Measurements from ENCODE around the gene ITPK1.

The ITPK1 gene

DNA sequence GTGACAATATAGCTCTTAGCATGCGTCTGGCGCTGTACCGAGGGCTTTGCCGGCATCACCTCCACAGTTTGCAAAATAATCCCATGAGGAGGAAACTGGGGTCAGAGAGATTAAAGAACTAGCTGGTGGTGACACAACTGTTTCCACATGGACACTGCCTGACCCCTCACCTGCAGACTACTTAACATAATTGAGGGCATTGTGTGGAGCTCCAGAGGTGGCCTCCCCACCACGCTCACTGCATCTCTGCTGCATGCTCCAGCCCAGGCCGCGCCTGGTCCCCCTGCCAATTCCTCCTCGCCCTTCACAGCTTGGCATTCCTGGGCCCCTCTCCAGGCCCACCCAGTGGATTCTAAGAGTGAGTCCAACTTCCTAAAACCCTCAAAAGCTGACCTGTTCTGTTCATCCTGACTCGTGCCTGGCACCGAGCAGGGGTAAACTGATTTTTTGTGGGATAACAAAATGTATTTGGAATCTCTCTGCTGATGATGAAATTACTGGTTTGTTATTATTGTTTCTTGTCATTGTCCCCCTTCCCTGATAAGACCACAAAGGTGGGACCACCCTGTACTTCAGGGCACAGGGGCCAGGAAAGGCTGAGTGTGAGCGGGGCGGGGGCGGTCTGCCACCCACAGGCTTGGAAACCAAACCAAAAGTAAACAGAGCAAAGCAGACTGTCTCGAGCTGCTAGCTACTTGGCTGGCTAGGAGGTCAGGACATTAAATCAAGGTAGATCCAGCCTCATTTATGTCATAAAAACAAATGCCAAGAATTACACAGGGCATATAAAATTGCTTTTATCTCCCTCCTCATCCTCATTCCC lies 152.2 kb downstream of the ITPK1 start:
- no peak for DNase-seq

DNA sequence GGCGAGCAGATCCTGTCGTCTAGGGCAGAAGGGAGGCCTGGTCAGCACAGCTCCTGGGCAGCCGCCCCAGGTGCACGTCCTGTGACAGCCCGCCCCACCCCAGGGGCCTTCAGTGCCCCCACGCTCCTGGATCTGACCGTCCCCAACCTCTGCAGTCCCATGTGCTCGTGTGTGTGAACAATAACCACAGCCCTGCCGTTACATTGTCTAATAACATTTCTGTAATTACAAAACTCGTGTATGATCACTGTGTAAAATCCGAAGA lies 153.0 kb downstream of the ITPK1 start:
- DNase-seq = no peak

GRCh38 chr14:92962031-92962830 lies 153.5 kb downstream of the ITPK1 start:
- DNase-seq = no peak

- no peak for DNase-seq
These were observed 154.2 kb downstream of the ITPK1 start for GRCh38 chr14:92961567-92961855.

DNA sequence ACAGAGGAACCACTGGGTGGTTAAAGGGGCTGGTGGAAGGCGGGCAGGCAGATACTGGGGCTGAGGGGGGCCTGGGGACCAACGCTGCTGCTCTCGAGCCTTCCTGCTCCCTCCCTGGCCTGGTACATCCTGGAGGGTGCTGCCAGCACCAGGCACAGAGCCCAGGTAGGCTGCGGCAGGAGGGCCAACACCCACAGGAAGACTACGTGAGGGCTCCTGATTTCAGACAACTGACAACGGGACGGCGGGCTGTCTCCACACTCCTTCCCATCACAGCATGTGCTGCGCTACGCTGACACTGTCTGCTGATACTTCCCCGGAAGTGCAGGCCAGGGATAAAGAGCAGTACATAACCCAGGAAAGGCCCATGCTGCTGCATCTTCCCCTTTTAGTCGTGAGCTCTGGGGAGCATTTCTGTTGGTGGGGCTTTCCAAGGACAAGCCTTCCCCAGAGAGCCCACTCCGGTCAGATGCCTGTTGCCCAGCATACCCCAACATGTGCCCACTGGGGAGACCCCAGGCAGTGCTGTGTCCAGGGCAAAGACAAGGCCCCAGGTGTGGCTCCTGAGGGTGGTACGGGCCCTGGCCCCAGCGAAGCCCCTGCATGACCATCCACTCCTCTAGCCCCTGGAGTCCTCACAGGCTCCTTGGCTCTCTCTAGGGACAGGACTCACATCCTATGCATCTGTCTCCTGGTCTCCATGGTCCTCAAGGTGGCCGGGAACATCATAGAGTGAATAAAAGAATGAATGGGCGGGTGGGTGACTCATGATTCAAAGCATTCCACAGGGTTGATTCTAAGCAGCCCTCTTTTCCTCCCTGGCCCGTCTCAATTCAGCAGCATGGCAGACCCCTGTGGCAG lies 154.8 kb downstream of the ITPK1 start:
- DNase-seq = no peak

DNA sequence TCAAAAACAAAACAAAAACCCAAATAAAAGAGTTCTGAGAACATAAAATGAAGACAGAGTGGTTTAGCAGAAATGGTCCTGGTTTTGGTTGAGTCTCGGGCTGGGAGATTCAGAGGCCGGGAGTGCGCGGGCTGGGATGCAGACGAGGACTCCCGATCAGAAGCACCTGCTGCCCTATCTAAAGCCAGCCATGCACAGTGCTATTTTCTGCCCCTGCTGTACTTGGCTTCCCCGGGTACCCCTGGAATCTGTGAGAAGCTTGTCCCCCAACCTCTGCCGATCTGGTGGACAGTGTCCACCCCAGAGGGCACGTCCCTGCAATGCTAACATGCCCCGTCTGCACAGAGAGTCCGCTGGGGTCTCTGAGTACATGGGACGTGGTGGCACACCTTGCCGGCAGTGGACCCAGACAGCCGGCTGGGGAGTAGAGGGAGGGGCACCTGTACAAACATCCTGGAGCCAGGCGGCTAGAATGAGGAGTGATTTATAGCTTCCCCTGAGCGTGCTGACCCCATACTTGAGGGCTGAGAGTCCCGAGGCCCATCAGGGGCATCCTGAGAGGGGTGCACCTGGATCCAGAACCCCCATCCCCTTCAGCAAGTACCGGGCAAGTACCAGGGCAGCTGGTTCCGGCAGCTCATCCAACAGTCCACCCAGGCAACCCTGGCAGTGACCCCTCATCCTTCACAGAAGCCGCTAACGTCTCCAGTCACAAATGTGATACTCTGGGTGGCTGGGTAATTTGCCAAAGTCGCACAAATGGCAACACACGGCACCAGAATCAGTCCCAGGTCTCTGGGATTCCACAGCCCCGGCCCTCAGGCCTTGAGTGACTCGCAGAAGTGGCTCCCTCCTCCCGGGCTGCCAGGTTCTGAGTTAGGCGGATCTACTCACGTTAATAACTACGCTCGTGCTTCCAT lies 155.7 kb downstream of the ITPK1 start:
- no peak for DNase-seq

DNA sequence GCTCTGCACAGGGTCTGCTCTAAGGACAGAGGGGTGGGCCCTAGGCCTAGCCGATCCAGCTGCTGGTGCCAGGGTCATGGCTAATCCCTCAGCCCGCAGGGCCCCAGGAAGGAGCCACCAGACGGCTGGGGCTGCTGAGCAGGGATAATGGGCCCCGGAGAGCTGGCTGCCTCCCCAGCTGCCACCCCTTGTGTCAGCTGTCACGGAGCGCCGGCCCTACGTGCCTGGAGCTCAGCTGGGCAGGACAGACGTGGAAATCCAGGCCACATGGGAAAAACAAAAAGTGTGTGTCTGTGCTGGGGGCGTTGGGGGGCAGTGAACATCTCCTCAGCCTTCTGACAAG lies 156.6 kb downstream of the ITPK1 start:
- peak; percentile 76 for DNase-seq

DNA sequence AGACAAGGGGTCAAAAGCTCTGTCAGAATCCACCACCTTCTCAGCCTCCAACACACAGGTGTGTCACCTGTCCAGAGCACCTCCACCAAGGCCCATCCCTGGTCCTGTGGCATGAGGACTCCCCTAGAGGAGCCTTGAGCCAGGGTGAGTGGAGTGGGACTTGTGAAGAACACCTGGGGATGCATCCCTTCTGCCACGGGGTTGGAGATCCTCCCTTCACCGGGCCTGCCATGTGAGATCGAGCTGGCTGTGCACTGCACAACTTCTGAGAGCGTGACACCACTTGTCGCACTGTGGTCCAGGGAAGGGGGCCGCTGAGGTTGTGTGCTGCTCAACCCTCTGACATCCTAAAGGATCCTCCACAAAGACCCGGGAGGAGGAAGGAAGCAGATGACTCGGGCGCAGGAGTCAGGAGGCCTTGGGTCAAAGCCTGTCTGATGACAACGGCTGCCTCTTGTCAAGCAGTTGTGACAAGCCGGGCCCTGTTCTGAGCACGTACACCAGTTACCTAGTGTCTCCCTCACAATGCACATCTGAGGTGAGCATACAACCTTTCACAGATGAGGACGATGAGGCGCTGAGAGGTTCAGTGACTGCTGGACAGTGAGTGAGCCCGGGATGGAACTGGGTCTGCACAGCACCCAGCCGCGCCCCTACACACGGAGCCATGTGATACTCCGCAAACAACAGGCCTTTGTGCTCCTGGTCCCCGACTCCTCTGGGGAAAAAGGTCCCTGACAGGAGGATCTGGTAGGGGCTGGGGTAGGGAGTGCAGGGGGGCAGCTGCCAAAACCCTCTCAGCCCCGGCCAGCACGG lies 157.1 kb downstream of the ITPK1 start:
- DNase-seq = no peak

- no peak for DNase-seq
These were observed 158.8 kb downstream of the ITPK1 start for GRCh38 chr14:92956961-92957360.

- DNase-seq = no peak
These were observed 160.3 kb downstream of the ITPK1 start for GRCh38 chr14:92955381-92955780.

DNA sequence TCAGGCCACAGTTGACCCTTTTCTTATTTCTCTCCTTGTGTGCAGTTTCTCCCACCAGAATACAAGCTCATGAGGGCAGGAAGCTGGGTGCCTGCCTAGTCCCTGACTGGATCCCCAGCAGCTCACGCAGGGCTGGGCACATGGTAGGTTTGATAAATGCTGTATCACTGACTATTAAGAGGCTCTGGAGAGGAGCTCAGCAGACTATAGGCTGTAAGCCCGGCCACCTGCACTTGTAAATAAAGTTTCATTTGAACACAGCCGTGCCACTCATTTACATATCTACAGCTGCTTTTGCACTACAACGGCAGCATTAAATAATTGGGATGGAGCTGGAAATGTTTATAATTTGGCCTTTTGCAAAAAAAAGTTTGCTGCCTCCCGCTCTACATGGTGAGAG lies 160.8 kb downstream of the ITPK1 start:
- DNase-seq = no peak

- DNase-seq = no peak
These were observed 162.2 kb downstream of the ITPK1 start for GRCh38 chr14:92953526-92953925.

DNA sequence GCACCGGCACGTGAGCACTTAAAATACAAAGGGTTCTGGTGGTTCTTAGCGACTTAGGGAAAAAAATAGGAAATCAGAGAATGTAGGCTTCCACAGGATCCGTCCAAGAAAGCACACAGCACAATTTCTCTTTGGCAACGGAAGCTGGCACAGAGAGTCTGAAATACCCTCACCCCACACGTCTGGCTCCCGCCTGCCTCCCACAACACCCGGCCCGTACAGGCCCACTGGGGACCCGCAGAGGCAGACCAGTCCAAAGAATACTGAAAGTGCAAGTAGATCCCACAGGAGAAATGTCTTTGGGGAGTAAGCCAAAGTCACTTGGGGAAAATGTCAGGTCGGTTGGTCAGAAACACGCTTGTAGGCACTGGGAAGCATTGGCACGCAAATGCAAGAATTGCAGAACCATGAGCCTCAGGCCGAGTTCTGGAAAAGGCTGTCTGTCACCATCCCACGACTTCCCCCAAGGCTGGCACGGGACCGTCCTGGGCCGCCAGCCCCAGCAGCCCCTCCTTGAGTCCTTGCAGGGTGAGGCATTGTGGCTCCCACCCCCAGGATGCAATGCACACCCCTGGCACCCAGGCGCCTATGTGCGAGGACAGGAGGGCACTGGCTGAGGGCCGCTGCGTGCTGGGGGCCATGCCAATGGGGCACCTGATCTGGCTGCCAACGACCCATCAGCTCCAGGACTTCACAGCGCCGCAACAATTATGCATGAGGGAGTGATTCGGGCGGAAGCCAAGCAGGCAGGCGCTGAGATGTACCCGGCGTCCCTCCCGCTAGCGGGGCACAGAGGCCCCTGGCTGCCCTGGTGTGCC lies 163.0 kb downstream of the ITPK1 start:
- DNase-seq = no peak

DNA sequence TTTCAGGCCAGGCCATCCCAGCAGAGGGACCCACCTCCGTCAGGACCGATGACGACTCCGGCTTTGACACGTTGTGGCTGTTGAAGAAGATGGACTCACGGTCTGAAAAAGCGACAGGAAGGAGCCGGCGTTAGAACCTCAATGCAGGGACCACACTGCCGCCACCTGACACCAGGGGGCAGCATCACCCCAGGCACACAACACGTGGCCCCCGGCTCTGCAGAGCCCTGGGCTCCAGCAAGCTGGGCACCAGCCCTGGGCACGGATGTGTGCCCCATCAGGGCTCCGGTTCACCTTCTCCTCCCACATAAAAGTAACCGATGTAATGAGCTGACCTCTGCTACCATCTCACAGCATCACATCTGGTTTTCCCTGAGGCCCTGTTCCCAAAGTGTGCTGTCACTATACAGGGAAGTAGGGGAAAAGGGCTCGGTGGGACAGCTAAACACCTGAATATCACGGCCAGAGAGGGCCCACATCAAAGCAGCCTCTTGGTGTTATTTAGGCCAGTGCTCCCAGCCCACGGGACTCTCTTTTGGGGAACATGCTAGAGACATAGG lies 163.7 kb downstream of the ITPK1 start:
- peak; percentile 78 for DNase-seq

- DNase-seq = no peak
These were observed 164.5 kb downstream of the ITPK1 start for GRCh38 chr14:92951261-92951660.

GRCh38 chr14:92950773-92951172 lies 165.0 kb downstream of the ITPK1 start:
- no peak for DNase-seq

DNA sequence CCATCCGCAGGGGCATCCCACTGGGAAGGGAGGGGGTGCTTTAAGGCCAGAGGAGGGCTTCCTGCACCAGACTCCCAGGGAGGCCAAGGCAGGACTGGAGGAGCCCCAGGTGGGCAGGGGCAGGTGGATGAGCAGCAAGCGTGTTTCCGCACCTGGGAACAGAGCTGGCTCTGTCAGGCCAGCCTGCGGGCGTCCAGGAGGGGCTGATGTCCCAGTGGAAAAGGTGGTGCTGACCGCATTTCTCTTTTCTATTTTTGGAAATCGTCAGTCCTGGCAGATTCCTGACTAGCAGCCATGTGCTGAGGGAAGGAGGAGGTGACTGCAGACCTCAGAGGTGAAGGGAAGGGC lies 165.6 kb downstream of the ITPK1 start:
- no peak for DNase-seq

DNA sequence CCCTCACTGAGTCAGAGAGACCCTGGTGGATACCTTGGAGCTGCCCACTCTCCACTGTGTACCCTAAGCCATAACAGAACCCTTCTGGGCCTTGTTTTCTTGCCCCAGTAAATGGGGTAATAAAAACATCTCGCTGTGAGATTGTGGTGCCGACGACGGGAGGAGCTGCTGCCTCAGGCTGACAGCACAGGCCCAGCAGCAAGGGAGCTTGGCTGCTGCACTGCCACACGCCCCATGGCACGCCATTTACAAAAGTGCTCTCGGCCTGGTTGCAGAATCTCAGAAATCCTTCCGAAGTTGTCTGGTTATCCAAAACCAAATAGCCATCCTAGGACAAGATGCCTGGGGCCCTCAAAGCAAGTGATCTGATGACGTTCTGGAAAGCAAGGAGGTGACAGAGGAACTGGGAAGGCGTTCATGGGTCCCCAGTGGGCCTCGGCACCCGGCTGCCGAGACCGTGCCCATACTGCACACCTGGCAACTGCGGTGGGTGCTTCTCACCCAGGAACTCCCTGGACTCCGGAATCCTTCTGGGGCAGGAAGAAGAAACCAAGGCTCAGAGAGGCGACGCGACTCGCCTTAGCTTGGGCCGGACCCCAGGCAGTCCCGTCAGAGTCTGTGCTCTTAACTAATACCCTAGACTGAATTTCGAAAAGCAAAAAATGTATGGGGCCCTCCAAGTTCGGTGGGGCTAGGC lies 166.1 kb downstream of the ITPK1 start:
- no peak for DNase-seq

- DNase-seq = no peak
These were observed 167.1 kb downstream of the ITPK1 start for GRCh38 chr14:92948647-92949046.
